Measurements from ENCODE around the gene FAM20A. TPM values are rescaled to one million over a fixed set of nuclear protein-coding genes. Genes with fewer than 3 reads are reported as not detected.

The FAM20A gene
- total RNA-seq, 1 donor from 2014 or later = 0.44 TPM

- peaks cover 4% of the 10 kb centered on the region for H3K4me1 Mint-ChIP-seq (ENCODE audit: unreplicated experiment)
- TF ChIP-seq CTCF (IDR thresholded peaks at IDR 0.05; ENCODE audit: unreplicated experiment) = no peak
- no peaks in the 10 kb centered on the region for H3K9me3 Mint-ChIP-seq (ENCODE audit: unreplicated experiment)
- peak overlapping the region; percentile 25 for H3K4me3 Mint-ChIP-seq (ENCODE audit: unreplicated experiment)
- H3K36me3 Mint-ChIP-seq (ENCODE audit: low read depth, unreplicated experiment) = peaks cover 33% of the 10 kb centered on the region
- no peak for DNase-seq (ENCODE audit: low spot score)
- peaks cover 3% of the 10 kb centered on the region for H3K27me3 Mint-ChIP-seq (ENCODE audit: unreplicated experiment)
- peak overlapping the region; percentile 26 for H3K27ac Mint-ChIP-seq (ENCODE audit: unreplicated experiment)
Measured at GRCh38 chr17:68539548-68540467, 61.4 kb downstream of the FAM20A start.

GRCh38 chr17:68535922-68536321 is 65.2 kb downstream of the FAM20A start:
- H3K27me3 Mint-ChIP-seq (ENCODE audit: unreplicated experiment) = no peaks in the 10 kb centered on the region
- H3K4me1 Mint-ChIP-seq (ENCODE audit: unreplicated experiment) = peaks cover 4% of the 10 kb centered on the region
- H3K27ac Mint-ChIP-seq (ENCODE audit: unreplicated experiment) = no peak overlapping the region
- peaks cover 28% of the 10 kb centered on the region for H3K36me3 Mint-ChIP-seq (ENCODE audit: low read depth, unreplicated experiment)
- TF ChIP-seq CTCF (IDR thresholded peaks at IDR 0.05; ENCODE audit: unreplicated experiment) = no peak
- peak overlapping the region; percentile 26 for H3K4me3 Mint-ChIP-seq (ENCODE audit: unreplicated experiment)
- no peak for DNase-seq (ENCODE audit: low spot score)
- no peaks in the 10 kb centered on the region for H3K9me3 Mint-ChIP-seq (ENCODE audit: unreplicated experiment)

- no peaks in the 10 kb centered on the region for H3K27me3 Mint-ChIP-seq (ENCODE audit: unreplicated experiment)
- no peak for DNase-seq (ENCODE audit: low spot score)
- H3K36me3 Mint-ChIP-seq (ENCODE audit: low read depth, unreplicated experiment) = peaks cover 32% of the 10 kb centered on the region
- TF ChIP-seq CTCF (IDR thresholded peaks at IDR 0.05; ENCODE audit: unreplicated experiment) = no peak
- H3K9me3 Mint-ChIP-seq (ENCODE audit: unreplicated experiment) = no peaks in the 10 kb centered on the region
- no peak overlapping the region for H3K27ac Mint-ChIP-seq (ENCODE audit: unreplicated experiment)
- H3K4me1 Mint-ChIP-seq (ENCODE audit: unreplicated experiment) = peaks cover 4% of the 10 kb centered on the region
- no peak overlapping the region for H3K4me3 Mint-ChIP-seq (ENCODE audit: unreplicated experiment)
Measured at GRCh38 chr17:68534695-68535088, 66.5 kb downstream of the FAM20A start.

GRCh38 chr17:68533887-68534694 is 67.1 kb downstream of the FAM20A start:
- DNase-seq (ENCODE audit: low spot score) = no peak
- Mint-ChIP-seq H3K4me3 (ENCODE audit: unreplicated experiment) (no peak overlapping the region), H3K9me3 (ENCODE audit: unreplicated experiment) (no peaks in the 10 kb centered on the region), H3K27ac (ENCODE audit: unreplicated experiment) (peak overlapping the region; percentile 17), H3K36me3 (ENCODE audit: low read depth, unreplicated experiment) (peaks cover 29% of the 10 kb centered on the region), H3K4me1 (ENCODE audit: unreplicated experiment) (no peaks in the 10 kb centered on the region), H3K27me3 (ENCODE audit: unreplicated experiment) (no peaks in the 10 kb centered on the region)
- TF ChIP-seq CTCF (IDR thresholded peaks at IDR 0.05; ENCODE audit: unreplicated experiment) = peak; percentile 56
